Measurements from ENCODE around the gene AP1S1. TPM values are rescaled to one million over a fixed set of nuclear protein-coding genes. Genes with fewer than 3 reads are reported as not detected.
A peak's percentile ranks its signal among the peaks of the same experiment; 100 is the strongest.

AP1S1 gene
- total and polyA plus RNA-seq, 9 of the 15 experiments (the other 6 are each of a cell fraction or from before 2014, with no cell fraction given), result 4.4 to 149 (median 89.4) TPM

GRCh38 chr7:101164071-101164840 is 10.0 kb downstream of the AP1S1 start (continued):
- no peak for TF ChIP-seq MEF2D (tag; conservative IDR thresholded peaks at IDR 0.05; ENCODE audit: low read depth)
- TF ChIP-seq ZFX (CRISPR knock-in tag; IDR thresholded peaks at IDR 0.05), result 0 out of 2 replicates have a peak, but pooled peaks have one; percentile 11
- TF ChIP-seq, protein P1, sequence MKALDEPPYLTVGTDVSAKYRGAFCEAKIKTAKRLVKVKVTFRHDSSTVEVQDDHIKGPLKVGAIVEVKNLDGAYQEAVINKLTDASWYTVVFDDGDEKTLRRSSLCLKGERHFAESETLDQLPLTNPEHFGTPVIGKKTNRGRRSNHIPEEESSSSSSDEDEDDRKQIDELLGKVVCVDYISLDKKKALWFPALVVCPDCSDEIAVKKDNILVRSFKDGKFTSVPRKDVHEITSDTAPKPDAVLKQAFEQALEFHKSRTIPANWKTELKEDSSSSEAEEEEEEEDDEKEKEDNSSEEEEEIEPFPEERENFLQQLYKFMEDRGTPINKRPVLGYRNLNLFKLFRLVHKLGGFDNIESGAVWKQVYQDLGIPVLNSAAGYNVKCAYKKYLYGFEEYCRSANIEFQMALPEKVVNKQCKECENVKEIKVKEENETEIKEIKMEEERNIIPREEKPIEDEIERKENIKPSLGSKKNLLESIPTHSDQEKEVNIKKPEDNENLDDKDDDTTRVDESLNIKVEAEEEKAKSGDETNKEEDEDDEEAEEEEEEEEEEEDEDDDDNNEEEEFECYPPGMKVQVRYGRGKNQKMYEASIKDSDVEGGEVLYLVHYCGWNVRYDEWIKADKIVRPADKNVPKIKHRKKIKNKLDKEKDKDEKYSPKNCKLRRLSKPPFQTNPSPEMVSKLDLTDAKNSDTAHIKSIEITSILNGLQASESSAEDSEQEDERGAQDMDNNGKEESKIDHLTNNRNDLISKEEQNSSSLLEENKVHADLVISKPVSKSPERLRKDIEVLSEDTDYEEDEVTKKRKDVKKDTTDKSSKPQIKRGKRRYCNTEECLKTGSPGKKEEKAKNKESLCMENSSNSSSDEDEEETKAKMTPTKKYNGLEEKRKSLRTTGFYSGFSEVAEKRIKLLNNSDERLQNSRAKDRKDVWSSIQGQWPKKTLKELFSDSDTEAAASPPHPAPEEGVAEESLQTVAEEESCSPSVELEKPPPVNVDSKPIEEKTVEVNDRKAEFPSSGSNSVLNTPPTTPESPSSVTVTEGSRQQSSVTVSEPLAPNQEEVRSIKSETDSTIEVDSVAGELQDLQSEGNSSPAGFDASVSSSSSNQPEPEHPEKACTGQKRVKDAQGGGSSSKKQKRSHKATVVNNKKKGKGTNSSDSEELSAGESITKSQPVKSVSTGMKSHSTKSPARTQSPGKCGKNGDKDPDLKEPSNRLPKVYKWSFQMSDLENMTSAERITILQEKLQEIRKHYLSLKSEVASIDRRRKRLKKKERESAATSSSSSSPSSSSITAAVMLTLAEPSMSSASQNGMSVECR (CRISPR knock-in tag; IDR thresholded peaks at IDR 0.05), result peak; percentile 66
- no peak for TF ChIP-seq ZNF431 (CRISPR knock-in tag; IDR thresholded peaks at IDR 0.05)
- peak; percentile 22; the same call in 1 of the 2 replicates for TF ChIP-seq STAG1 (CRISPR knock-in tag; IDR thresholded peaks at IDR 0.05; ENCODE audit: borderline replicate concordance)
- TF ChIP-seq, protein P2, sequence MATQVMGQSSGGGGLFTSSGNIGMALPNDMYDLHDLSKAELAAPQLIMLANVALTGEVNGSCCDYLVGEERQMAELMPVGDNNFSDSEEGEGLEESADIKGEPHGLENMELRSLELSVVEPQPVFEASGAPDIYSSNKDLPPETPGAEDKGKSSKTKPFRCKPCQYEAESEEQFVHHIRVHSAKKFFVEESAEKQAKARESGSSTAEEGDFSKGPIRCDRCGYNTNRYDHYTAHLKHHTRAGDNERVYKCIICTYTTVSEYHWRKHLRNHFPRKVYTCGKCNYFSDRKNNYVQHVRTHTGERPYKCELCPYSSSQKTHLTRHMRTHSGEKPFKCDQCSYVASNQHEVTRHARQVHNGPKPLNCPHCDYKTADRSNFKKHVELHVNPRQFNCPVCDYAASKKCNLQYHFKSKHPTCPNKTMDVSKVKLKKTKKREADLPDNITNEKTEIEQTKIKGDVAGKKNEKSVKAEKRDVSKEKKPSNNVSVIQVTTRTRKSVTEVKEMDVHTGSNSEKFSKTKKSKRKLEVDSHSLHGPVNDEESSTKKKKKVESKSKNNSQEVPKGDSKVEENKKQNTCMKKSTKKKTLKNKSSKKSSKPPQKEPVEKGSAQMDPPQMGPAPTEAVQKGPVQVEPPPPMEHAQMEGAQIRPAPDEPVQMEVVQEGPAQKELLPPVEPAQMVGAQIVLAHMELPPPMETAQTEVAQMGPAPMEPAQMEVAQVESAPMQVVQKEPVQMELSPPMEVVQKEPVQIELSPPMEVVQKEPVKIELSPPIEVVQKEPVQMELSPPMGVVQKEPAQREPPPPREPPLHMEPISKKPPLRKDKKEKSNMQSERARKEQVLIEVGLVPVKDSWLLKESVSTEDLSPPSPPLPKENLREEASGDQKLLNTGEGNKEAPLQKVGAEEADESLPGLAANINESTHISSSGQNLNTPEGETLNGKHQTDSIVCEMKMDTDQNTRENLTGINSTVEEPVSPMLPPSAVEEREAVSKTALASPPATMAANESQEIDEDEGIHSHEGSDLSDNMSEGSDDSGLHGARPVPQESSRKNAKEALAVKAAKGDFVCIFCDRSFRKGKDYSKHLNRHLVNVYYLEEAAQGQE (IDR thresholded peaks at IDR 0.05; ENCODE audit: borderline replicate concordance), result peak; percentile 98
- TF ChIP-seq, protein P2 (CRISPR knock-in tag; IDR thresholded peaks at IDR 0.05; ENCODE audit: low read depth), result peak; percentile 96
- TF ChIP-seq TFAP4 (CRISPR knock-in tag; IDR thresholded peaks at IDR 0.05; ENCODE audit: borderline replicate concordance), result peak; percentile 73; the same call in 1 of the 2 replicates
- TF ChIP-seq, protein P3, sequence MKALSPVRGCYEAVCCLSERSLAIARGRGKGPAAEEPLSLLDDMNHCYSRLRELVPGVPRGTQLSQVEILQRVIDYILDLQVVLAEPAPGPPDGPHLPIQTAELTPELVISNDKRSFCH (CRISPR knock-in tag; IDR thresholded peaks at IDR 0.05), result no peak
- TF ChIP-seq, protein P3 (tag; IDR thresholded peaks at IDR 0.05), result no peak
- TF ChIP-seq SIN3A (IDR thresholded peaks at IDR 0.05; ENCODE audit: borderline replicate concordance in 2 of 2, control insufficient read depth in 1 of 2, low read depth in 2 of 2, low read length in 2 of 2), result peak in 1 of 2 experiments; percentile 93; a peak in 2 of 4 replicates
